ENCODE measurements around the gene PRSS36. TPM values are rescaled to one million over a fixed set of nuclear protein-coding genes. Genes with fewer than 3 reads are reported as not detected.

PRSS36 gene
- total RNA-seq, 1 donor from 2014 or later = 1.3 TPM

GRCh38 chr16:31129568-31130335, 20.1 kb downstream of the PRSS36 start:
- intact Hi-C loops (cut with micrococcal nuclease) = no loop called here

- intact Hi-C loops (cut with micrococcal nuclease) = no loop called here
Observed at GRCh38 chr16:31128711-31129567, 20.9 kb downstream of the PRSS36 start.

- intact Hi-C loops (cut with micrococcal nuclease) = no loop called here
Observed at GRCh38 chr16:31127182-31127581, 22.7 kb downstream of the PRSS36 start.

GRCh38 chr16:31125844-31126243, 24.0 kb downstream of the PRSS36 start:
- intact Hi-C loops (cut with micrococcal nuclease) = no loop called here

- intact Hi-C loops (cut with micrococcal nuclease) = no loop called here
Observed at GRCh38 chr16:31120129-31120528, 29.7 kb downstream of the PRSS36 start.

GRCh38 chr16:31118223-31119155, 31.4 kb downstream of the PRSS36 start:
- intact Hi-C loops (cut with micrococcal nuclease) = loop anchor here (5.0 kb wide), 1 partner anchor 86 kb away; the partner anchor contains the start of gene STX4

- intact Hi-C loops (cut with micrococcal nuclease) = loop anchor here (1.0 to 5.0 kb wide), 7 partner anchors 23 to 342 kb away; partner anchors contain the start of genes ARMC5, FUS, SETD1A and STX4
Observed at GRCh38 chr16:31117384-31118222, 32.3 kb downstream of the PRSS36 start, which contains the start of gene KAT8. Gene KAT8, plus strand, starts transcription at chr16:31117664. Its CDS starts 18 bp downstream, at chr16:31117682.

GRCh38 chr16:31114468-31114867, 35.4 kb downstream of the PRSS36 start:
- intact Hi-C loops (cut with micrococcal nuclease) = no loop called here

- intact Hi-C loops (cut with micrococcal nuclease) = no loop called here
Observed at GRCh38 chr16:31113121-31114120, 36.4 kb downstream of the PRSS36 start.

- intact Hi-C loops (cut with micrococcal nuclease) = no loop called here
Observed at GRCh38 chr16:31112711-31113110, 37.2 kb downstream of the PRSS36 start.

GRCh38 chr16:31111881-31112466, 37.9 kb downstream of the PRSS36 start:
- intact Hi-C loops (cut with micrococcal nuclease) = no loop called here

- intact Hi-C loops (cut with micrococcal nuclease) = no loop called here
Observed at GRCh38 chr16:31110106-31111034, 39.5 kb downstream of the PRSS36 start.

GRCh38 chr16:31109622-31110021, 40.2 kb downstream of the PRSS36 start:
- intact Hi-C loops (cut with micrococcal nuclease) = loop anchor here (2.0 kb wide), 1 partner anchor 33 kb away; no protein-coding TSS in a partner anchor

GRCh38 chr16:31108794-31109558, 40.9 kb downstream of the PRSS36 start:
- intact Hi-C loops (cut with micrococcal nuclease) = loop anchor here (2.0 kb wide), 1 partner anchor 34 kb away; no protein-coding TSS in a partner anchor

- intact Hi-C loops (cut with micrococcal nuclease) = loop anchor here (2.0 kb wide), 1 partner anchor 35 kb away; no protein-coding TSS in a partner anchor
Observed at GRCh38 chr16:31108035-31108793, 41.7 kb downstream of the PRSS36 start, which contains the start of gene BCKDK. Gene BCKDK, plus strand, starts transcription at chr16:31108386. Its CDS starts 838 bp downstream, at chr16:31109224.

Data from T-helper 2 cell treated with Interferon-gamma antibody and Interleukin-4, amounts not matched to agents 100 ng/mL and 5 ng/mL, for 36 hours (primary cell).